KMS-11 (cell line): Measurements from ENCODE around the gene PNCK.

Experiments used
- H2AFZ ChIP-seq: fragments of 200-600 bp; sonication (generic); 2 replicates; pipeline ENCODE4 v1.6.1; 2016; ENCODE audit warnings: antibody characterized with exemption, mixed run types, low read depth
- H3K27ac ChIP-seq: fragments of 200-600 bp; sonication (generic); 2 replicates; pipeline ENCODE4 v1.6.1; 2016; ENCODE audit warnings: mild to moderate bottlenecking, mixed run types
- H3K27me3 ChIP-seq: fragments of 200-600 bp; sonication (generic); 2 replicates; pipeline ENCODE4 v1.6.1; 2017; ENCODE audit warnings: mild to moderate bottlenecking, low read depth, mixed run types, moderate library complexity; ENCODE audit not compliant: insufficient read depth
- H3K36me3 ChIP-seq: fragments of 200-600 bp; sonication (generic); 2 replicates; pipeline ENCODE4 v1.6.1; 2017; ENCODE audit warnings: mild to moderate bottlenecking, mixed run types; ENCODE audit not compliant: insufficient read depth
- H3K4me1 ChIP-seq: fragments of 200-600 bp; sonication (generic); 2 replicates; pipeline ENCODE4 v1.6.1; 2016; ENCODE audit warnings: mild to moderate bottlenecking, low read depth, mixed run types; ENCODE audit not compliant: poor library complexity, severe bottlenecking
- H3K4me2 ChIP-seq: fragments of 200-600 bp; sonication (generic); 2 replicates; pipeline ENCODE4 v1.7.0; 2016; ENCODE audit warnings: mild to moderate bottlenecking, mixed run types
- H3K4me3 ChIP-seq: fragments of 200-600 bp; sonication (generic); IDR thresholded peaks from 2 replicates; pipeline ENCODE4 v1.6.1; 2017; ENCODE audit warnings: low read depth, low read length, mixed read lengths; ENCODE audit not compliant: insufficient read depth
- H3K79me2 ChIP-seq: fragments of 200-600 bp; sonication (generic); 2 replicates; pipeline ENCODE4 v1.6.1; 2016; ENCODE audit warnings: low read depth, mixed run types; ENCODE audit not compliant: insufficient read depth
- H3K9ac ChIP-seq: fragments of 200-600 bp; sonication (generic); 2 replicates; pipeline ENCODE4 v1.6.1; 2016; ENCODE audit warnings: mild to moderate bottlenecking, mixed run types
- H4K20me1 ChIP-seq: fragments of 200-600 bp; sonication (generic); 2 replicates; pipeline ENCODE4 v1.6.1; 2016; ENCODE audit warnings: mild to moderate bottlenecking, mixed run types; ENCODE audit not compliant: insufficient read depth
- TF ChIP-seq, protein P1 (sequence below): fragments of 200-600 bp; sonication (generic); conservative IDR thresholded peaks from 2 replicates; pipeline ENCODE4 v1.6.1; 2017; ENCODE audit warnings: low read depth, mild to moderate bottlenecking, antibody characterized with exemption, low read length, moderate library complexity, mixed read lengths

Gene PNCK

GRCh38 chrX:153641627-153642026, 32.0 kb downstream of the PNCK start:
- no peaks in the 10 kb centered on the region for H3K36me3 ChIP-seq
- no peak overlapping the region for H2AFZ ChIP-seq
- H3K9ac ChIP-seq, result no peak overlapping the region
- peaks cover 44% of the 10 kb centered on the region; the same call in 1 of the 2 replicates for H3K27me3 ChIP-seq
- H3K4me2 ChIP-seq, result no peak overlapping the region
- no peak overlapping the region for H3K4me3 ChIP-seq
- TF ChIP-seq, protein P1, sequence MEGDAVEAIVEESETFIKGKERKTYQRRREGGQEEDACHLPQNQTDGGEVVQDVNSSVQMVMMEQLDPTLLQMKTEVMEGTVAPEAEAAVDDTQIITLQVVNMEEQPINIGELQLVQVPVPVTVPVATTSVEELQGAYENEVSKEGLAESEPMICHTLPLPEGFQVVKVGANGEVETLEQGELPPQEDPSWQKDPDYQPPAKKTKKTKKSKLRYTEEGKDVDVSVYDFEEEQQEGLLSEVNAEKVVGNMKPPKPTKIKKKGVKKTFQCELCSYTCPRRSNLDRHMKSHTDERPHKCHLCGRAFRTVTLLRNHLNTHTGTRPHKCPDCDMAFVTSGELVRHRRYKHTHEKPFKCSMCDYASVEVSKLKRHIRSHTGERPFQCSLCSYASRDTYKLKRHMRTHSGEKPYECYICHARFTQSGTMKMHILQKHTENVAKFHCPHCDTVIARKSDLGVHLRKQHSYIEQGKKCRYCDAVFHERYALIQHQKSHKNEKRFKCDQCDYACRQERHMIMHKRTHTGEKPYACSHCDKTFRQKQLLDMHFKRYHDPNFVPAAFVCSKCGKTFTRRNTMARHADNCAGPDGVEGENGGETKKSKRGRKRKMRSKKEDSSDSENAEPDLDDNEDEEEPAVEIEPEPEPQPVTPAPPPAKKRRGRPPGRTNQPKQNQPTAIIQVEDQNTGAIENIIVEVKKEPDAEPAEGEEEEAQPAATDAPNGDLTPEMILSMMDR, result no peak
- H3K27ac ChIP-seq, result no peak overlapping the region
- no peaks in the 10 kb centered on the region for H4K20me1 ChIP-seq
- no peaks in the 10 kb centered on the region for H3K79me2 ChIP-seq
- H3K4me1 ChIP-seq, result no peaks in the 10 kb centered on the region

GRCh38 chrX:153640736-153641575, 32.7 kb downstream of the PNCK start:
- no peaks in the 10 kb centered on the region for H4K20me1 ChIP-seq
- H3K4me2 ChIP-seq, result no peak overlapping the region
- no peak overlapping the region for H2AFZ ChIP-seq
- H3K27me3 ChIP-seq, result peaks cover 38% of the 10 kb centered on the region; the same call in 1 of the 2 replicates
- H3K36me3 ChIP-seq, result no peaks in the 10 kb centered on the region
- TF ChIP-seq, protein P1, result no peak
- no peak overlapping the region for H3K4me3 ChIP-seq
- H3K9ac ChIP-seq, result no peak overlapping the region
- no peaks in the 10 kb centered on the region for H3K79me2 ChIP-seq
- H3K27ac ChIP-seq, result no peak overlapping the region
- no peaks in the 10 kb centered on the region for H3K4me1 ChIP-seq

DNA sequence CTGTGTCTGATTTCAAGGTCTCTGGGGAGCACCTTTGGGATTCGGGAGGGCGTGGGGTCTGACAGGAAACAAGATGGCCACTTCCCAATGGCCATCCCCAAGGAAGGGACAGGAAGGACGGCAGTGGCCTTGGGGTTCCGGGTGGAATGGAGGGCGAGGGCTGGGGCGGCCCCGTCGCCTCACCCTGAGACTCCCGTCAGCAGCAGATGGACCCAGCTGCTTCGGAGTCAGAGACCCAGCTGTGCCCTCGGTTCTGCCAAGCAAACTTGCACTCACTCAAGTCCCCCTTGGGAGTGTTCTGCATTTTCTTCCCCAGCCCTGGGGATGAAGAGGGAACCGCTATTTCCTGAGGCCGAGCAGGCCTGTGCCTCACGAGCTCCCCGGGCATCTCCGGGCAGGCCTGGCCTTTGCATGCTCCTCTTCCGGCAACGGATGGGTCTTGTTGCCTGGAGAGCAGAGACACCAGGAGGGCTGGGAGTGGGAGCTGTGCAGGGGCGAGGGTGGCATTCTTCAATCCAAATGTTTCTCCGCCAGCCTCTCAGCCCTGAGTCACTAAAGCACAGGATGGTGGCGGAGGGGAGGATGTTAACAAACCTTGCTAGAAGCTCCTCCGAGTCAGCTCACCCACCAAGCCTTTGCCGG, 33.4 kb downstream of the PNCK start:
- H3K9ac ChIP-seq, result no peak overlapping the region
- H3K36me3 ChIP-seq, result no peaks in the 10 kb centered on the region
- no peaks in the 10 kb centered on the region for H4K20me1 ChIP-seq
- no peak overlapping the region for H2AFZ ChIP-seq
- no peak overlapping the region for H3K4me2 ChIP-seq
- no peak overlapping the region for H3K4me3 ChIP-seq
- peaks cover 32% of the 10 kb centered on the region; the same call in 1 of the 2 replicates for H3K27me3 ChIP-seq
- H3K27ac ChIP-seq, result no peak overlapping the region
- no peaks in the 10 kb centered on the region for H3K79me2 ChIP-seq
- no peaks in the 10 kb centered on the region for H3K4me1 ChIP-seq
- TF ChIP-seq, protein P1, result no peak

- no peak overlapping the region for H3K27ac ChIP-seq
- H3K27me3 ChIP-seq, result peaks cover 25% of the 10 kb centered on the region; the same call in 1 of the 2 replicates
- H3K4me3 ChIP-seq, result no peak overlapping the region
- no peaks in the 10 kb centered on the region for H3K36me3 ChIP-seq
- H4K20me1 ChIP-seq, result no peaks in the 10 kb centered on the region
- H3K79me2 ChIP-seq, result no peaks in the 10 kb centered on the region
- no peak overlapping the region for H3K9ac ChIP-seq
- no peak overlapping the region for H3K4me2 ChIP-seq
- TF ChIP-seq, protein P1, result no peak
- no peaks in the 10 kb centered on the region for H3K4me1 ChIP-seq
- no peak overlapping the region for H2AFZ ChIP-seq
These were observed 34.2 kb downstream of the PNCK start for GRCh38 chrX:153639177-153640044.
